ENCODE data around the gene ZFPM1.
"Not testable (repeated sequence)": the region's sequence is repeated elsewhere in the genome, so short reads cannot be mapped to it uniquely, and the experiment has no call there.

Gene ZFPM1

DNA sequence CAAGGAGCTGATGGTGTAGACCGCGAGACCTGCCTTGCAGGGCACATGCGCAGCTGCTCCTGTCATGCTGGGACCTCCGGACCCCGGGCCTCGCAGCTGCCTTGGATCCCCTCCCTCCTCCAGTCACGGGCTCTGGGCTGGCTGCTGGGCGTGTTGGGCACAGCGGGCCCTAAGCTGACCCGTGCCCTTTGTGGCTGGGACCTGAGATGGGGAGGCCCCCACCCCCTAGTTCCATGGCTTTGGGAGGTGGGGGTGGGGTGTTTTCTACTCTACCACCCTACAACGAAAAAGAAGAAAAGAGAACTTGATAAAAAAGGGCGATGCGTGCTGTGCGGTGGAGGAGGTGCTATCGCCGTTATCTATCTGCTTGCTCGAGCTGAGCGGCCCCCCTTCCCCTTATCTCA, 14.5 kb downstream of the ZFPM1 start:
- no peak for DNase-seq

DNA sequence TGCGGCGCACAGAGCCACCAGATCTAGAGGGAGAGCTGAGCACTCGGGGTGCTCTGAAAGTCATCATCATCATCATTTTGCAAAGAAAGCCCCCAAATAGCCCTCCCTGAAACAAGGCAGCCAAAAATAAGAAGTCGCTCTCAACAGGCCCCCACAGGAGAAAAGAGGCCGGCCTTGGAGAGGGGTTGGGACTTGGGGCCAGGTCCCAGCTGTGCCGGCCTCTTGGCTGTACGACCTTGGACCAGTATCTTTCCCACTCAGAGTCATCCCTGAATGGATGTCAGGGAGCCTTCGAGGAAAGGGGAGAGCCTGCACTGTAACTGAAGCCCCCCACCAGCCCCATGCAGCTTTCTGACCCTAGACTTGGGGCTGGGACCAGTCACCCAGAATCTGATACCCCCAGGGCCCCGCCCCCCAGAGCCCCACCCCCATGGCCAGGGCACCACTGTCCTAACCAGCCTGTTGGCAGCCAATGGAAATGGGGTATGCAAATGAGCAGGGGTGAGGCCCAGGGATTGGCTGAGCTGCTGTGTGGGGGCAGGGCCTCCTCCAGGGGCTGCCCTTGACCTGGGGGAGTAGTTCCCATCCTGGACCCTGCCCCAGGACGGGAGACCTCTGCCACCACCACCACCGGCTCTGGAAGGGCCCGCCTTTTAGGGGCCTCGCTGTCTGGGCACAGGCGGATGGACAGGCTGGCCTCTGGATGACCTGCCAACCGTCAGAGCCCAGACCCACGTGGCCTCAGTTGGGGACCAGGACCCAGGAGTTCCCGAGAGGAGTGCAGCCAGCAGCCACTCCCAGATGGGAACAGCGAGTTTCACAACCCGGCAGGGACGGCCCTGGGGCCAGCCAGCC, 15.4 kb downstream of the ZFPM1 start:
- no peak for DNase-seq

DNA sequence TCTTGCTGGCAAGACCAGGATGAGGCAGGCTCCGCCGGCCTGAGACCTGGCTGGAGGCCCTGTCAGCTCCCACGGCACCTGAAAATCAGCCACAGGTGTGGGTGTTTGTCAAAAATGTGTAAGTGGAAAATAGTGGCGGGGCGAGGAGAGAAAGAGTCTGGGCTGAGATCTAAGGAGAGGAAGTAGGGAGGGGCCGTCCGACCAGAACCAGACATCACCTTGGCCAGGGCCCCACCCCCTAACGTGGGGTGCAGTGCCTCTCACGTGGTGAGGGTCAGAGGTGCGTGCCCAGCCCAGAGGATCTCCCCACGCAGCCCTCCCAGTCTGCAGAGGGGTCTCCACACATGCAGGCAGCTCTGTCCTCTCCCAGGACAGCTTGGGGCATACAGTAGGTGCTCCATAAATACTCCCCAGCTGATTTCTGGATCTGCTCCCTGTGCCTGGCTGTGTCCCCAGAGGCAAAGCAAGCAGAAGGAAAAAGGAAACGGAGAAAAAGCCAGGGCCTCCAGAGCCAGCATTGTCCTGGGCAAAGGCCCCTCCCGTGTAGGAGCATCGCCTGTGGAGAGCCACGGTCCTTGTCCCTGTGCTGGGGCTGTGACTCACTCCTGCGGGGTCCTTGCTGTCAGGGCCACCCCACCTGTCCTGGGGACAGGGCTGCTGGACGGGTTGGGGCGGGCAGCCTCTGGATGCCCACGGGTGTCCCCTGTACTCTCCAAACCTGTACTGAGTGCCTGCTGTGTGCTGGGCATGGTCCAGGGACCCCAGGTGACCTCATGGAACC, 16.7 kb downstream of the ZFPM1 start:
- DNase-seq = no peak

DNA sequence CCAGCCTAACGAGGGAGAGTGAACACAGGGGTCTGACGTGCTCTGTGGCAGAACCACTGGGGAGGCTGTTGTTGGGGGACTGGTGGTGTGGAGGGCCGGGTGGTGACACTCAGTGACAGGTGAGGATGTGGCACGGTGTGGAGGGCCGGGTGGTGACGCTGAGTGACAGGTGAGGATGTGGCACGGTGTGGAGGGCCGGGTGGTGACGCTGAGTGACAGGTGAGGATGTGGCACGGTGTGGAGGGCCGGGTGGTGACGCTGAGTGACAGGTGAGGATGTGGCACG, 17.3 kb downstream of the ZFPM1 start:
- not testable (repeated sequence) for DNase-seq

DNA sequence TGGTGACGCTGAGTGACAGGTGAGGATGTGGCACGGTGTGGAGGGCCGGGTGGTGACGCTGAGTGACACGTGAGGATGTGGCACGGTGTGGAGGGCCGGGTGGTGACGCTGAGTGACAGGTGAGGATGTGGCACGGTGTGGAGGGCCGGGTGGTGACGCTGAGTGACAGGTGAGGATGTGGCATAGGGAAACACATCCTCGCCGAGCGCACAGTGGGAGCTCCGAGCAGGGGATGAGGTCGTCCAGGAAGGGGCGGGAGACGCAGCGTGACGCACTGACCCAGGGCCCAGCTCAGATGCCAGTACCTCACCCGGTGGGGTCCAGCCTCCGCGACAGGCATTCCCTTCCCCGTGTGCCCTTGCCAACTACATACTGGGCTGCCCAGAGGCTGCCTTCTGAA, 17.6 kb downstream of the ZFPM1 start:
- DNase-seq = not testable (repeated sequence)

DNA sequence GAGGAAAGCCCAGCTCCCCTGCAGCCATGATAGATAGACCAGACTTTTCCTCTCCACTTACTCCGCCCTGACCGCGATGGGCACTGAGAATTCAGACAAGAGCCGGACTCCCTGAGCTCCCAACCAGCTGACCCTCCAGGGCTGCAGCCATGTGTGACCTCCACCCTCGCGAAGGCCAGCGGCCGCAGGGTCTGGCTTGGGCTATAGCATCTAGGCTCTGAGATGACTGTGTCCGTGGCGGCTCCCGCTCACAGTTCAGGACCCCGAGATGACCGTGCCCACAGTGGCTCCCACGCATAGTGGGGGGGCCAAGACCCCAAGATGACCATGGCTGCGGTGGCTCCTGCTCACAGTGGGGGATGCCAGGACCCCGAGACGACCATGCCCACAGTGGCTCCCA, 18.0 kb downstream of the ZFPM1 start:
- no peak for DNase-seq

DNA sequence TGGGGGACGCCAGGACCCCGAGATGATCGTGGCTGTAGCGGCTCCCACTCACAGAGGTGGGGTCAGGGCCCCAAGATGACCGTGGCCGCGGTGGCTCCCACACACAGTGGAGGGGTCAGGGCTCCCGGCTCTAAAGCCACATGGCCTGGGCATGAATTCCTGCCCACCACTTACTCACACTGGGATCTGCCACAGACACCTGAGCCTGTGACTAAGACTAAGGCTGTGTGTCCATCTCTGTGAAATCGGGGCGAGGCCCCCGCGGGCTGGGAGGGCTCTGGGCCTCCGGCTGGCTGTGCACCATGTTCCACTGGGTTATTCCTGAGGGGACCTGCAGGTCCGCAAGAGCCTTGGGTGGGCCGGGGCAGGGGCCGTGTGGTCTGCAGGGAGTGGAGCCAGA, 18.5 kb downstream of the ZFPM1 start:
- DNase-seq = no peak

DNA sequence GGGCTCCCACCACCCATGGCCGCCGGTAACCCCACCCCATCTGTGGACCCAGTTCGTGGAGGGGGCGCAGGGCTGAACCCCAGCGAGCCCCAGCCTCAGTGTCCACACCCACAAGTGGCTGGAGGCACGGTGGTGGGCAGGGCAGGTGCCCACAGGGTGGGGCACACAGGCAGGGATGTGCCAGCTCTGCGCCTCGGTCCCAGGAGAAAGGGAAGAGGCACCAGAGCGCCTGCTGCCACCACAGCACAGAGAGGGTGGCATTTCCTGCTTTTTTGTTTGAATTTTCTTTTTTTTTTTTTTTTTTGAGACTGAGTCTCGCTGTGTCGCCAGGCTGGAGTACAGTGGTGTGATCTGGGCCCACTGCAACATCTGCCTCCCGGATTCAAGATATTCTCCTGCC, 19.0 kb downstream of the ZFPM1 start:
- no peak for DNase-seq

DNA sequence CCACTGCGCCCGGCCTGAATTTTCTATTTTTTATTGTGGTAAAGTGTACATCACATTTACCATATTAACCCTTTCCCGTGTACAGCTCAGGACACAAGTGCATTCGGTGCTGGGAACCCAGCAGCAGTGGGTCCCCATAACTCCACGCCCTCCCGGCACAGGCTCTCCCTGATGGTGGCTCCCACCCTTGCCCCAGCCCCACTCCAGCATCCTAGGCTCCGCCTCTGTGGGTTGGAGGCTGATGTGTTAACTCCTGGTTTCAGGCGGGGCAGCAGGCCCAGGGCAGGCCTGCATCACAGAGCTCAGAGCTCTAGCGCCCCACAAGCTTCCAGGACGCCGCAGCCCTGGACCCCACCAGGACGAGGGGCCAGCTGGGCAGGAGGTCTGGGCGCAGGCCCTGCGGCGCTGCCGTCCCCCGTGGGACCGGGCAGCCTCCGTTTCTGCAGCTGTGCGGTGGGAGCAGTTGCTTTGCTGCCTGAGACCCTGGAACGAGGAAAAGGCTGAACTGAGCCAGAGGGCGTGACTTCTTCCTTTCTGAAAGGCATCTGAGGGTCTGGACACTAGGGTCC, 19.6 kb downstream of the ZFPM1 start:
- no peak for DNase-seq

DNA sequence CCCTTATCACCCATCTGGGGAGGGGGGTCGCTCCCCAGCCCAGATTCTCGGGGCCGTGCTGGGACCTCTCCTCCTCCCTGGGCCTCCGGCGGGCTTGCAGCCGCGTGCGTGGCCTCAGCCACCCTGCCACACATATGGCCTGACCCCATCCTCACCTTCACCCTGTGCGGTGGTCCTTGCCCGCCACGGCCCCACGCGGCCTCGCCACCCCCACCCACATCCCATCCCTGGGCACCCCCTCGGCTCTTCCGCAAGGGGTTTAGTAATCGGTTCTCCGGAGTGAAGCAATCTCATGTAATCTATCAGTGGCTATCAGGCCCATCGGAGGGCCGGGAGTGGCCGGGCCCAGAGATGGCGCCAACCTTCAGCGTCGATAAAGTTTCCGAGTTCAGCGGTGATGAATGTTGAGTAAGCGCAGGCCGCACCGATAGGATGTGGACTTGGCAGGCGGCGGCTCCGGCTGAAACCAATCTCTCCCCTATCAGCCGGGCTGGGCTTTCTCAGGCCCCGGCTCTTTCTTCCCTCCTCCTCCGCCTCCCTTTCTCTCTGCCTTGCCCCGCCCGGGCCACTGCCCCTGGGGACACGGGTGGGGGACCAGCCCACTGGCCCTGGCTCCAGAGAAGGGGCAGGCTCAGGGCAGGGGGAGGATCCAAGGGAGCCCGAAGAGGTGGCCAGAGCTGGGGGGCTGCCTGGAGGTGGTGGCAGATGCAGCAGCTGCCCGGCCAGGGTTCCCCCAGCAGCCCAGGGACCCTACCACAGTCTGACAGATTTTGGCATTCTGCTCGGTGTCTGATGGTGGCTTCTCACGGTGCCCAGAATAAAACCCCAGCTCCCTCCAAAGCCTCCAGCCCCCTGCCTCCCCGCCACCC, 20.8 kb downstream of the ZFPM1 start:
- no peak for DNase-seq

DNA sequence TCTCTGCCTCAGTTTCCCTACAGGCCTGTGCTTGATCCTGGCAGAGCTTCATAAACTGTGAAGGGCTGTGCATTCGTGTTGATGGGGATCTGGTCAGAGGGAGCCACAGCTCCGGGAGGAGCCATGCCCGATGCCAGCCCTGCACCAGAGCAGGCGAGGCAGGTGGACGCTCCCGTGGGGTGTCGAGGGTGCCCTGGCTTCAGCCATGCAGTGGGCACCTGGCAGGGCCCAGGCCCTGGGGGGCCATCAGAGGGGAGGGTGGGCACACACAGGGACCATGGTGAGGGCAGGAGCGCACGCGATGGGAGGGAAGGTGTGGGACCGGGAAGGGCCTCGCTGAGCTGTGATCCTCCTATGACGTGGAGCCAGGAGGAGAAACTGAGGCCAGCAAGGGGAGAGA, 22.0 kb downstream of the ZFPM1 start:
- no peak for DNase-seq

DNA sequence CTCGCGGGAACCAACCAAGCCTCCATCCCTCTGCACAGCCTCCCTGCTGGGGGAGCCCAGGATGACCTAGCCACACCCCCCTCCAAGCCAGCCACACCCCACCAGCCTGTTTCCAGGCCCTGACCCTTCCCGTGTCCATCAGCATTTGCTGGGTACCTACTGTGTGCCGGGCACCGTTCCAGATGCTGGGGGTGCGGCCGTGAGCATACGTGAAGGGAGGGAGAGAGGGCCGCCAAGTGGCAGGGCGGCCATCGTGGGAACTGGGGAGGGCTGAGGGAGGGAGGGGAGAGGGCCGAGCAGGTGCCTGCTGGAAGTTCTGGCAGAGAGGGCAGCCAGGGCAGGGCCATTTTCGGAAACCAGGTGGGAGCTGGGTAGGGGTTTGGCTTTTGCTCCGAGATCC, 23.1 kb downstream of the ZFPM1 start:
- DNase-seq = no peak

DNA sequence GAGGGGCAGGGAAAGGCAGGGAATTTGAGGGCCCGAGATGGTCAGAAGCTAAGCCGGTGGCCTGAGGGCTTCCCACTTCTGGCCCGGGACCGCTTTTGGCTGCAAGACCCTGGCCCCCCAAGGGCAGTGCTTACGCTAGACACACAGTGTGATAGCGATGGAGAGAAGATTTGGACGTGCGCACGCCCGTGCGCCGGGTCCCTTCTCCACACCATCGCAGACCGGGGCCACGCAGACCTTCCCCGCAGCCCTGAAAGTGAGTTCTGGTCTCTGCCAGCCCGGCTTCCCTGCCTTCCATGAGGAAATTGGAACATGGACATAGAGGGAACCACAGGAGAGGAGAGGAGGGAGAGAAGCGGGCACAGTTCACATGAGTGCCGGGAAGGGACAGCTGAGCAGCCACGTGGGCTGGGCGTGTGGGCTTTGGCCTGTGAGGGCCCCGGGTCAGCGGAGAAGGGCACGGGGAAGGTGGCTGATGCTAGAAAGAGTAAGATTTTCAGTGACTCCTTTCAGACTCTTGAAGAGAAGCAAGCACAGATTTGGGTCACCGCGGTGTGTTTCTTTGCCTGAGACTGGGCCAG, 23.8 kb downstream of the ZFPM1 start:
- DNase-seq = no peak

DNA sequence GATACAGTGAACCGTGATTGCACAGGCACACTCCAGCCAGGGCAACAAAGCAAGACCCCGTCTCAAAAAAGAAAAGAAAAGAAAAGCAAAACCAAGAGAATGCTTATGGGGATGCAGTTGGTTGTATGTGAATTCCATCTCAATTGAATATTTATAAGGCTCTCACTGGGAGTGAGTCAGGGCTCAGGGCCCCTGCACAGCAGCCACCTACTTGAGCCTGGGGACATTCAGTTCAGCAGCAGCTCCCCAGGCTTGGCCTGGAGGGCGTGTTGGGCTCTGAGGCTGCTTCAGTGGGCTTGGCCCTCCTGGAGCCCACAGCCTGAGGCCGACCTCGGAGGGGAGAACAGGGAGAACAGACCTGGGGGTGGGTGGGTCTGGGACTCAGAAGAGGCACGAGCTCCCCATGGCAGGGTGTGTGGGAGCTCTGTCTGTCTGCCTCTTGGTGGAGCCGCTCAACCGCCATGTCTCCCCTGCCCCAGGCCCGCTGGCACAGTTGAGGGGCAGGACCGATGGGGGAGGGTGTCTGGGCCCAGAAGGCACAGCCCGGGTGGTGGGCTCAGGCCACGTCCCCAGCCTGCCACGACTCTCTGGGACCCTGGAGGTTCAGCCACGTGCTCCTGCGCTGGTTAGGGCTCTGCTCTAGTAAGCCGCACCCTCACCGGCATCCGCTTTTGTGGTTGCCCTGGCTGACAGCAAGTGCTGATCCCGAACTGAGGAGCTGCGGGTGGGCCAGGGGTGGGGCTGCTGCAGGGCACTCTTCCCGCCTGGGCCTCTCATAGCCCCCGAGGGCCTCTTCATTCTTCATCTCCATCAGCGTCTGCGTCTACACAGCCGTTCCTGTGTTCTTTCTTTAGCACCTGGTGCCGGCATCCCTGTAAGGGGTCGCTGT, 24.8 kb downstream of the ZFPM1 start:
- no peak for DNase-seq

DNA sequence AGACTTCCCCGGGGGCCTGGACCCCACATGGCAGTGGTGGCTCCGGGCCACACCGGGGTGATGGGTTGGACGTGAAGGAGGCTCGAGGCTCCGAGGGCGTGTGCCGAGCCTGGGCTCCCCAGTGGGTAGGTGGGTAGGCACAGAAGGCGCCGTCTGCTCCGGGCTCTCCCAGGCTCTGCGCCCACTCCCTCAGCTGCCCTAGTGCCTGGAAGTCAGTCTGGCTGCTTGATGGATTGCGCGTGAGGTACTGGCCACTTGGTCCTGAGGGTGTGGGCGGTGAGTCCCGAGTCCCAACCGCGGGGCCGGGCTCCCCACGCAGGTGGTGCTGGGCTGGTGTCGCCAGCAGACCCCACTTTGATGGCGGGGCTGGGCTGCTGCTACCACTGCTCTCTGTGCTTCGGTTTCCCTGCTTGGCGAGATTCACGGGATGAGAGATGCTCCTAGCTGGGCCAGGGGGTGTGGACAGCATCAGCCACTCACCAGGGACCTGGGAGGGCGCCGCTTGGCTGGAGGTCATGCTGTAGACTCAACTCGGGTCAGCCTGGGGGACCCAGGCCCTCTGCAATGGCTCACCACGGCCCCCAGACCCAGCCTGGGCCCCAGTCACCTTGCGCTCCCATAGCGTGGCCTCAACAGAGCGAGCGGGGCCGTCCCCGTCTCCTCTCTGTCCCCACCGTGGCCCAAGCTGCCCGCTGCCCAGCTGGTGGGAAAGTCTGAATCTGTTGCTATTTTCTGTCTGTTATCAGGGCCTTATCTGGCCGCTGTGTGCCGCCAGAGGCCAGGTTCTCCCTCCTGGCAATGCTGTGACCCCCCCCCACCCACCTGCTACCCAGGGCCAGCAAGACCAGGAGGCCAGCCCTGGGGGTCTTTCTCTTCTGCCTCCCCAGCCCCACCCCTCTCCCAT, 26.1 kb downstream of the ZFPM1 start:
- no peak for DNase-seq

DNA sequence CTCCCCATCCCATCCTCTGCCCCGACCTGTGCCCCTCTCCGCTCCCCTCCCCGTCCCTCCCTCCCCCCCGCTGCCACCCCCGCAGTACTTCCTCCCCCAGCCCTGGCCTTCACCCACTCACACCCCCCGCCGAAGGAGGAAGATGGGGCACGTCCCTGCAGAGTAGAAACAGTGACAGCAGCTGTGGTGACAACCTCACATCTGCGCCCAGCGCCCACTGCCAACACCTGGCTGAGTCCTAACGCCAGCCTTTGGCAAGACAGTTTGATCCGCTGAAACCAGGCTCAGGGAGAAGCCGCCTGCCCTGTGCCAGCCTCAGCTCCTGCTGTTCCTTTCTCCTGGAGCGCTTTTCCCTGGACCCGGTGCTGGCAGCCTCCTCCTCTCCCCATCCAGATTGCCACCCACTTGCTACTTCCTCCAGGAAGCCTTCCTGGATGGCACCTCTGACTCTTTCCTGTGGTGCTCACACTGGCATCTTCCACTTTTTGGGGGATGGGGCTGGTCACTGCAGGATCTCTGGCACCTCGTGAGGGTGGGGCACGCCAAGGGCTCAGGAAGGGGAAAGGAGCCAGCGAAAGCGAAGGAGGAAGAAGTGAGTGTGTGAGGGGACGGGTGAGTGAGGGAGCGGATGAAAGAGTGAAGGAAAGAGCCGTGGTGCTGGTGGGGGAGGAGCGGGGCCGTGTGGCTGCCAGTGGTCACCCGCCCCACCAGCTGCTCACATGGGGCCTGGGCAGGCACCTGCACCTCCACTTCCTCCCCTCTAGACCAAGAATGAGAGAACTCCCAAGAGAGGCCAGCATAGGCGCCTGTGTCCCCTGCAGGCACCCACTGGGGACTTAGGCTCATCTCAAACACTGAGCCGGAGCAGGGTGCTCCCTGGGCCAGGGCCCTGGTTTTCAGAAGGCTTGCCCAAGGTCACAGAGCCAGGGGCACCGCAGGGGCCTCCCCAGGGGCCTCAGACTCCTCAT, 27.0 kb downstream of the ZFPM1 start:
- no peak for DNase-seq

DNA sequence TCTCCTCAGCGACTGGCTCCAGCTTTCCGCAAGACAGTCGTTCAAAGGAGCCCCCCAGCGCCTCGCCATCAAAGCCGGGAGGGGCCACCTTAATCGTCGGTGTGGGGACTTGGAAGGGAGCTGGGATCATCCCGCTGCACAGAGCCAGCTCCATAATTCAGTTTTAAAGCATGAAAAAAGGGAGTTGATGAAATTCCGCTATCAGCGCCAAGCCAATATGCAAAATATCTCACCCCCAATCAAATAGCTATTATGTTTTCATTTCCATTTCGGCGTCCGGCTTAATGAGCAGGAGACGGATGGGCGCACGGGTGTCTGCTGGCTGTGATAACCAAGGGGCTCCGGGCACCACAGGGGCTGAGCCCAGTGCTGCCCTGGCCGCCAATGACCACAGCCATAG, 27.7 kb downstream of the ZFPM1 start:
- DNase-seq = no peak

DNA sequence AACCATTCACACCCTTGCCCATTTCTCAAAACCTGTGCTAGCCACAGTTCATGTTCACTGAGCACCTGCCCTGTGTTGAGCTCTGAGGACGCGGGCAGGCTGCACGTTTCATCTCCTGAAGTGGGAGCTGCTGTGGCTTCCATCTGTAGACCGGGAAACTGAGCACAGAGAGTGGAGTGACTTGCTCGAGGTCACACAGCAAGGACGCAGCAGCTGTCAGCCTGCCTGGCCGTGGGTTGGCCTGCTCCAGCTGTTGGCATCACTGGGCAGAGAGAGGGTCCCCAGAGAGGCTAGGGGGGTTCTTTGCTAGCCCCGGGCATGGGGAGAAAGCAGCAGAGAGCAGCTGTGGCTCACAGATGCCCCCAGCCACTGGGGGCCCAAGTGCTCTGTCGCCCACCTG, 28.8 kb downstream of the ZFPM1 start:
- DNase-seq = no peak

DNA sequence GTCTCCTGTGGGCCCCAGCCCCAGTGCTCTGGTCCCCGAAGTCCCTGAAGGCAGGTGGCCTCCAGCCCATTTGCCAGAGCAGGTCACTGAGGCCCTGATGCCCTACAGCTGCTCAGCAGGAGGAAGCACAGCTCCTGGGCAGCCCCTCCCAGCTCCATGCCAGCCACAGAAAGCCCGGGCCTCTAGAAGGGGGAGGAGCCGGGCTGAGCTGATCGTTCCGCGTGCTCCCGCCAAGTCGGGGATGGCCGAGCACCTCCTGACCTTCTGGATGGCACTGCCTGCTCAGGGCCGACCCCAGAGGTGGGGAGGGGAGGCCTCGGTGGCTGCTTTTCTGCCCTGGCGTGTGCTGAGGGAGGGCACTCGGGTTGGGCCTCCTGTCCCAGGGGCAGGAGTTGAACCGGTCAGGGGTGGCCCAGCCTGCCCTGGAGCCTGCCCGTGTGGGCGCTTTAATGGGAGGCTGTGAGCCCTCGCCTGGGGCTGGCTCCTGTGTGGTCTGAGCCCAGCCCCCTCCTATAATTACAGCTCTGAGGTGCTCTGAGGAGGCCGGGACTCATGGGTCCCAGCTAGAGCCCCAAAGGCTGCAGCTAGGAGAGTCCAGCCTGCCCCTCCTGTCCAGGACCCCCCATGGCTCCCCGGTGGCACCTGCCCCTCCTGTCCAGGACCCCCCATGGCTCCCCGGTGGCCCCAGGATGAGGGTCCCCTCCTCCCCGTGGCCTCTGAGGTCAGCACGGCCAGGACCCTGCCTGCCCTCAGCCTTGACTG, 29.7 kb downstream of the ZFPM1 start:
- no peak for DNase-seq
